Gastrocnemius medialis (tissue), 4 donors: ENCODE data around the gene DXO. TPM values are rescaled to one million over a fixed set of nuclear protein-coding genes. Genes with fewer than 3 reads are reported as not detected.

ENCODE experiments used
- ATAC-seq, 2 donors: fragments of 150-250 bp; one replicate each; pipeline ENCODE4 v1.9.1; 2016
- DNase-seq, 2 donors: peaks; one replicate each; pipeline ENCODE4 v3.0.0-alpha.2; 2019
- H3K27ac ChIP-seq, 4 donors: fragments of 200-600 bp; sonication (generic); 1 replicate in 1 of 4; 2 replicates in 3 of 4; pipeline ENCODE4 v1.5.1; 2016 to 2018; ENCODE audit warnings: mild to moderate bottlenecking in 2 of 4, moderate library complexity in 1 of 4
- H3K27me3 ChIP-seq, 3 donors: fragments of 200-600 bp; sonication (generic) in 2 of 3; 1 replicate in 1 of 3; 2 replicates in 2 of 3; pipeline versions ENCODE4 v1.5.1 to v1.6.0; 2016 to 2019; ENCODE audit warnings: mild to moderate bottlenecking in 1 of 3, moderate library complexity in 1 of 3
- H3K36me3 ChIP-seq, 2 donors: fragments of 200-600 bp; sonication (generic) in 1 of 2; one replicate each; pipeline ENCODE4 v1.5.1; 2017 to 2018
- H3K4me1 ChIP-seq, 2 donors: fragments of 200-600 bp; sonication (generic) in 1 of 2; one replicate each; pipeline ENCODE4 v1.5.1; 2016 to 2017; ENCODE audit warnings: mild to moderate bottlenecking in 2 of 2
- H3K4me3 ChIP-seq, 4 donors: fragments of 200-600 bp; sonication (generic) in 3 of 4; 1 replicate in 1 of 4; 2 replicates in 3 of 4; pipeline ENCODE4 v1.5.1; 2016 to 2019; ENCODE audit warnings: mild to moderate bottlenecking in 2 of 4
- H3K9me3 ChIP-seq, 3 donors: fragments of 200-600 bp; sonication (generic) in 2 of 3; 1 replicate in 1 of 3; 2 replicates in 2 of 3; pipeline ENCODE4 v1.5.1; 2016 to 2019
- CTCF ChIP-seq, 5 experiments: fragments of 450-650 bp in 3 of 5; fragments of 200-600 bp in 2 of 5; sonication (generic) in 2 of 5; IDR thresholded peaks in 4 of 5; conservative IDR thresholded peaks in 1 of 5; 1 replicate in 4 of 5; 2 replicates in 1 of 5; pipeline ENCODE4 v1.5.1; 2016 to 2019; ENCODE audit warnings: antibody characterized with exemption in 5 of 5, mild to moderate bottlenecking in 3 of 5, moderate library complexity in 3 of 5
- POLR2A ChIP-seq, 2 donors: fragments of 450-650 bp; IDR thresholded peaks; one replicate each; pipeline ENCODE4 v1.6.1; 2017; ENCODE audit warnings: antibody characterized with exemption in 2 of 2, mild to moderate bottlenecking in 2 of 2, moderate library complexity in 2 of 2
- in situ Hi-C, 4 donors: fragments of 200-750 bp; cut with MboI; loops; one replicate each; pipeline versions ENCODE4 v1.15.0 to v1.8.0; 2017; ENCODE audit warnings: low sequenced_read_pairs in 4 of 4
- intact Hi-C: fragments of 100-400 bp; cut with DNase I; formaldehyde crosslinking; loops from one replicate; pipeline ENCODE4 v1.15.1; 2023; ENCODE audit warnings: low total_unique reads
- total RNA-seq, 4 donors: library from RNA; depleted of rRNA; stranded (reverse); fragments of >200 nt; gene quantifications; one replicate each; pipeline versions ENCODE4 v1.1.0 to v1.2.3, GENCODE V29; 2016

DXO gene
- total RNA-seq, 4 donors from 2014 or later, result 5.8 to 11.5 (median 8.5) TPM

GRCh38 chr6:31966997-31967925 is 4.7 kb downstream of the DXO start:
- ATAC-seq, result no peak
- no peaks in the 10 kb centered on the region for H3K27me3 ChIP-seq
- no peak overlapping the region for H3K27ac ChIP-seq
- H3K36me3 ChIP-seq, result peaks cover 0 to 61% of the 10 kb centered on the region in 2 donors
- intact Hi-C loops, result no loop called here
- no peak overlapping the region for H3K4me3 ChIP-seq
- TF ChIP-seq POLR2A (IDR thresholded peaks at IDR 0.05) (no peak), CTCF (IDR thresholded peaks at IDR 0.05 in 4 of 5, conservative IDR thresholded peaks at IDR 0.05 in 1 of 5) (no peak)
- no peak for DNase-seq
- in situ Hi-C loops, result loop anchor here (25.0 kb wide), 6 partner anchors 95 to 995 kb away; partner anchors contain the start of genes AGER (in 1 of the 4), AGPAT1 (in 1 of the 4), APOM (in 1 of the 4) and ATF6B (in 1 of the 4)
- peaks cover 14 to 15% of the 10 kb centered on the region in 2 donors for H3K4me1 ChIP-seq
- H3K9me3 ChIP-seq, result no peaks in the 10 kb centered on the region

- DNase-seq (no peak), ATAC-seq (no peak)
- H3K27ac ChIP-seq, result no peak overlapping the region
- peaks cover 11 to 13% of the 10 kb centered on the region in 2 donors for H3K4me1 ChIP-seq
- intact Hi-C loops (no loop called here), in situ Hi-C loops (loop anchor here (25.0 kb wide), 6 partner anchors 96 to 996 kb away; partner anchors contain the start of genes AGER (in 1 of the 4), AGPAT1 (in 1 of the 4), APOM (in 1 of the 4) and ATF6B (in 1 of the 4))
- no peak overlapping the region for H3K4me3 ChIP-seq
- no peaks in the 10 kb centered on the region for H3K27me3 ChIP-seq
- H3K36me3 ChIP-seq, result peaks cover 0 to 69% of the 10 kb centered on the region in 2 donors
- TF ChIP-seq CTCF (IDR thresholded peaks at IDR 0.05 in 4 of 5, conservative IDR thresholded peaks at IDR 0.05 in 1 of 5) (no peak), POLR2A (IDR thresholded peaks at IDR 0.05) (no peak)
- no peaks in the 10 kb centered on the region for H3K9me3 ChIP-seq
Measured at GRCh38 chr6:31966506-31966905, 5.4 kb downstream of the DXO start.

GRCh38 chr6:31965700-31966099 is 6.2 kb downstream of the DXO start:
- in situ Hi-C loops (loop anchor here (25.0 kb wide), 6 partner anchors 97 to 997 kb away; partner anchors contain the start of genes AGER (in 1 of the 4), AGPAT1 (in 1 of the 4), APOM (in 1 of the 4) and ATF6B (in 1 of the 4)), intact Hi-C loops (no loop called here)
- Histone ChIP-seq H3K27ac (no peak overlapping the region), H3K36me3 (peaks cover 0 to 77% of the 10 kb centered on the region in 2 donors), H3K4me1 (peaks cover 3 to 5% of the 10 kb centered on the region in 2 donors), H3K4me3 (no peak overlapping the region), H3K27me3 (no peaks in the 10 kb centered on the region), H3K9me3 (no peaks in the 10 kb centered on the region)
- TF ChIP-seq POLR2A (IDR thresholded peaks at IDR 0.05) (no peak), CTCF (IDR thresholded peaks at IDR 0.05 in 4 of 5, conservative IDR thresholded peaks at IDR 0.05 in 1 of 5) (no peak)
- no peak for ATAC-seq
- DNase-seq, result no peak

- no peak for DNase-seq
Measured at GRCh38 chr6:31963921-31964320, 8.0 kb downstream of the DXO start.

More at GRCh38 chr6:31963921-31964320, 8.0 kb downstream of the DXO start:
- H3K36me3 ChIP-seq, result peaks cover 0 to 74% of the 10 kb centered on the region in 2 donors
- H3K9me3 ChIP-seq, result no peaks in the 10 kb centered on the region
- TF ChIP-seq CTCF (IDR thresholded peaks at IDR 0.05 in 4 of 5, conservative IDR thresholded peaks at IDR 0.05 in 1 of 5) (no peak), POLR2A (IDR thresholded peaks at IDR 0.05) (no peak)
- intact Hi-C loops (no loop called here), in situ Hi-C loops (loop anchor here (25.0 kb wide), 6 partner anchors 98 to 998 kb away; partner anchors contain the start of genes AGER (in 1 of the 4), AGPAT1 (in 1 of the 4), APOM (in 1 of the 4) and ATF6B (in 1 of the 4))
- H3K4me1 ChIP-seq, result peaks cover 4 to 7% of the 10 kb centered on the region in 2 donors
- no peak overlapping the region for H3K27ac ChIP-seq
- H3K27me3 ChIP-seq, result no peaks in the 10 kb centered on the region
- H3K4me3 ChIP-seq, result no peak overlapping the region
- no peak for ATAC-seq
